ENCODE measurements around the gene IVL. TPM values are rescaled to one million over a fixed set of nuclear protein-coding genes. Genes with fewer than 3 reads are reported as not detected.

The IVL gene
- total RNA-seq, 1 donor from 2014 or later, result 169 TPM

GRCh38 chr1:152942161-152942560 is 33.8 kb downstream of the IVL start:
- TF ChIP-seq POLR2AphosphoS5 (IDR thresholded peaks at IDR 0.05; ENCODE audit: insufficient read depth in 1 of 2, low read depth in 1 of 2), result no peak
- TF ChIP-seq POLR2A (IDR thresholded peaks at IDR 0.05), result no peak
- no peak for TF ChIP-seq CTCF (IDR thresholded peaks at IDR 0.05)
- Histone ChIP-seq H3K4me1 (no peaks in the 10 kb centered on the region), H3K9me3 (no peaks in the 10 kb centered on the region), H3K27me3 (no peaks in the 10 kb centered on the region), H3K4me3 (no peak overlapping the region), H3K36me3 (no peaks in the 10 kb centered on the region), H3K27ac (no peak overlapping the region)
- intact Hi-C loops (cut with DNase I), result no loop called here
- DNase-seq (ENCODE audit: extremely low spot score in 2 of 2), result peak in 1 of 2 donors; percentile 72

- Histone ChIP-seq H3K27ac (no peak overlapping the region), H3K4me1 (no peaks in the 10 kb centered on the region), H3K9me3 (no peaks in the 10 kb centered on the region), H3K27me3 (no peaks in the 10 kb centered on the region), H3K4me3 (no peak overlapping the region), H3K36me3 (no peaks in the 10 kb centered on the region)
- TF ChIP-seq POLR2AphosphoS5 (IDR thresholded peaks at IDR 0.05; ENCODE audit: insufficient read depth in 1 of 2, low read depth in 1 of 2) (no peak), CTCF (IDR thresholded peaks at IDR 0.05) (no peak)
- intact Hi-C loops (cut with DNase I), result no loop called here
- DNase-seq (ENCODE audit: extremely low spot score in 2 of 2), result peak; percentile 37 to 52
Measured at GRCh38 chr1:152946248-152946647, 37.9 kb downstream of the IVL start.

GRCh38 chr1:152946651-152947256 is 38.4 kb downstream of the IVL start, which contains the start of gene SPRR5:
TSS of gene SPRR5 (plus strand) at chr1:152947206. CDS start at chr1:152948555, 1,349 bp downstream.
- intact Hi-C loops (cut with DNase I), result no loop called here
- Histone ChIP-seq H3K4me3 (no peak within 1 kb of the TSS), H3K4me1 (no peaks in the 10 kb centered on the region), H3K9me3 (no peaks in the 10 kb centered on the region), H3K36me3 (no peaks in the 10 kb centered on the region), H3K27me3 (no peaks in the 10 kb centered on the region), H3K27ac (no peak within 1 kb of the TSS)
- peak; percentile 22 to 79 for DNase-seq (ENCODE audit: extremely low spot score in 2 of 2)
- TF ChIP-seq POLR2AphosphoS5 (IDR thresholded peaks at IDR 0.05; ENCODE audit: insufficient read depth in 1 of 2, low read depth in 1 of 2), result no peak
- no peak for TF ChIP-seq CTCF (IDR thresholded peaks at IDR 0.05)
- TF ChIP-seq POLR2A (IDR thresholded peaks at IDR 0.05), result no peak

GRCh38 chr1:152951711-152952110 is 43.4 kb downstream of the IVL start:
- DNase-seq (ENCODE audit: extremely low spot score in 2 of 2), result peak; percentile 46 to 62
- Histone ChIP-seq H3K27ac (no peak overlapping the region), H3K9me3 (no peaks in the 10 kb centered on the region), H3K27me3 (no peaks in the 10 kb centered on the region), H3K4me3 (no peak overlapping the region), H3K4me1 (peaks cover 9% of the 10 kb centered on the region), H3K36me3 (no peaks in the 10 kb centered on the region)
- TF ChIP-seq POLR2AphosphoS5 (IDR thresholded peaks at IDR 0.05; ENCODE audit: insufficient read depth in 1 of 2, low read depth in 1 of 2) (no peak), CTCF (IDR thresholded peaks at IDR 0.05) (no peak), POLR2A (IDR thresholded peaks at IDR 0.05) (no peak)
- intact Hi-C loops (cut with DNase I), result no loop called here

GRCh38 chr1:152953761-152954160 is 45.4 kb downstream of the IVL start:
- DNase-seq (ENCODE audit: extremely low spot score in 2 of 2), result peak; percentile 75 to 89
- H3K27ac ChIP-seq, result peak overlapping the region; percentile 7

More at GRCh38 chr1:152953761-152954160, 45.4 kb downstream of the IVL start:
- TF ChIP-seq CTCF (IDR thresholded peaks at IDR 0.05), result no peak
- no peak for TF ChIP-seq POLR2A (IDR thresholded peaks at IDR 0.05)
- no peak for TF ChIP-seq POLR2AphosphoS5 (IDR thresholded peaks at IDR 0.05; ENCODE audit: insufficient read depth in 1 of 2, low read depth in 1 of 2)
- no peaks in the 10 kb centered on the region for H3K9me3 ChIP-seq
- H3K4me3 ChIP-seq, result no peak overlapping the region
- H3K27me3 ChIP-seq, result no peaks in the 10 kb centered on the region
- intact Hi-C loops (cut with DNase I), result no loop called here
- H3K36me3 ChIP-seq, result no peaks in the 10 kb centered on the region
- H3K4me1 ChIP-seq, result peaks cover 9% of the 10 kb centered on the region

Data from vagina (tissue), 2 donors.